IMR-90 (cell line): ENCODE measurements around the gene RASSF4. TPM values are rescaled to one million over a fixed set of nuclear protein-coding genes. Genes with fewer than 3 reads are reported as not detected.

Source experiments
- ATAC-seq: fragments of 200-7000 bp; cut with Tn5 transposase; 2 replicates; pipeline ENCODE4 v1.9.1; 2020; ENCODE audit warnings: low read depth, mild to moderate bottlenecking, moderate library complexity
- BruUV-seq: library from RNA; stranded (reverse); fragments of 400-500 nt; replicated peaks from 2 replicates; lab custom pipeline; 2021; lab: Mats Ljungman, UMichigan
- CTCF ChIA-PET: fragments of 300-600 bp; formaldehyde crosslinking; extraction: SDS; loops from one replicate; lab custom pipeline; 2021; ENCODE audit warnings: antibody characterized with exemption; lab: Yijun Ruan, JAX
- POLR2A ChIA-PET: fragments of 300-600 bp; sonication (Branson Sonifier 250); formaldehyde crosslinking; loops from one replicate; lab custom pipeline; 2022; ENCODE audit warnings: antibody characterized with exemption; ENCODE audit not compliant: unreplicated experiment; lab: Charles Lee
- DNase-seq: peaks from one replicate; pipeline ENCODE4 v3.0.0; 2013
- H2AFZ ChIP-seq: replicated peaks from 2 replicates; pipeline ENCODE3; 2013; ENCODE audit warnings: low read length, mild to moderate bottlenecking; ENCODE audit not compliant: poor library complexity
- H2AK5ac ChIP-seq: 2 replicates; pipeline ENCODE4 v1.6.1; 2013; ENCODE audit warnings: low read depth, low read length, inconsistent platforms
- H2AK9ac ChIP-seq: replicated peaks from 2 replicates; pipeline ENCODE3; 2013; ENCODE audit warnings: mild to moderate bottlenecking, low read depth, low read length, moderate library complexity; ENCODE audit not compliant: poor library complexity
- H2BK120ac ChIP-seq: 2 replicates; pipeline ENCODE4 v1.6.1; 2013; ENCODE audit warnings: low read depth, low read length, inconsistent platforms
- H2BK15ac ChIP-seq: 3 replicates; pipeline ENCODE4 v1.6.1; 2013; ENCODE audit warnings: low read depth, low read length, inconsistent platforms
- H2BK20ac ChIP-seq: 2 replicates; pipeline ENCODE4 v1.6.1; 2013; ENCODE audit warnings: low read depth, mild to moderate bottlenecking, inconsistent platforms, low read length, moderate library complexity
- H2BK5ac ChIP-seq: 2 replicates; pipeline ENCODE4 v1.6.1; 2013; ENCODE audit warnings: mild to moderate bottlenecking, low read depth, low read length, inconsistent platforms; ENCODE audit not compliant: poor library complexity, severe bottlenecking
- H3K14ac ChIP-seq: replicated peaks from 2 replicates; pipeline ENCODE4 v1.6.1; 2013; ENCODE audit warnings: low read depth, low read length, inconsistent platforms
- H3K18ac ChIP-seq: 2 replicates; pipeline ENCODE4 v1.6.1; 2013; ENCODE audit warnings: low read depth, low read length, control low read depth
- H3K23ac ChIP-seq: 2 replicates; pipeline ENCODE4 v1.6.1; 2013; ENCODE audit warnings: low read depth, low read length, inconsistent platforms
- H3K27ac ChIP-seq: 2 replicates; pipeline ENCODE4 v1.5.1; 2013; ENCODE audit warnings: mild to moderate bottlenecking, control low read depth, low read length; ENCODE audit not compliant: insufficient read depth
- H3K27me3 ChIP-seq: 2 replicates; pipeline ENCODE4 v1.6.1; 2013; ENCODE audit warnings: low read length; ENCODE audit not compliant: control insufficient read depth, insufficient read depth
- H3K36me3 ChIP-seq: 2 replicates; pipeline ENCODE4 v1.6.1; 2013; ENCODE audit warnings: low read length, mixed read lengths; ENCODE audit not compliant: control insufficient read depth, insufficient read depth
- H3K4ac ChIP-seq: 2 replicates; pipeline ENCODE4 v1.6.1; 2013; ENCODE audit warnings: low read depth, low read length, inconsistent platforms
- H3K4me1 ChIP-seq: 2 replicates; pipeline ENCODE4 v1.6.1; 2013; ENCODE audit warnings: low read length, mixed read lengths; ENCODE audit not compliant: control insufficient read depth, insufficient read depth
- H3K4me2 ChIP-seq: 2 replicates; pipeline ENCODE4 v1.6.1; 2013; ENCODE audit warnings: low read depth, mild to moderate bottlenecking, control low read depth, low read length, moderate library complexity
- H3K4me3 ChIP-seq: 2 replicates; pipeline ENCODE4 v1.5.1; 2013; ENCODE audit warnings: low read depth, mild to moderate bottlenecking, control low read depth, low read length, moderate library complexity; ENCODE audit not compliant: insufficient read depth
- H3K56ac ChIP-seq: 2 replicates; pipeline ENCODE4 v1.6.1; 2013; ENCODE audit warnings: low read length, inconsistent platforms; ENCODE audit not compliant: insufficient read depth; ENCODE audit errors: extremely low read depth
- H3K79me1 ChIP-seq, 2 experiments: 2 replicates each; pipeline ENCODE4 v1.6.1; 2013; ENCODE audit warnings: low read length in 2 of 2, inconsistent platforms in 1 of 2, low read depth in 1 of 2
- H3K9ac ChIP-seq: 2 replicates; pipeline ENCODE4 v1.6.1; 2013; ENCODE audit warnings: low read depth, low read length, control low read depth
- H3K9me1 ChIP-seq: 2 replicates; pipeline ENCODE4 v1.6.1; 2013; ENCODE audit warnings: low read length, inconsistent platforms; ENCODE audit not compliant: insufficient read depth
- H3K9me3 ChIP-seq: 2 replicates; pipeline ENCODE4 v1.6.1; 2013; ENCODE audit warnings: low read length; ENCODE audit not compliant: control insufficient read depth, insufficient read depth
- H4K20me1 ChIP-seq: 2 replicates; pipeline ENCODE4 v1.6.1; 2013; ENCODE audit warnings: low read length, inconsistent platforms; ENCODE audit not compliant: insufficient read depth
- H4K5ac ChIP-seq: 2 replicates; pipeline ENCODE4 v1.6.1; 2013; ENCODE audit warnings: mild to moderate bottlenecking, low read depth, low read length, control low read depth
- H4K8ac ChIP-seq, 2 experiments: 2 replicates each; pipeline ENCODE4 v1.6.1; 2013; ENCODE audit warnings: low read depth in 2 of 2, low read length in 2 of 2, control low read depth in 1 of 2, inconsistent platforms in 1 of 2
- H4K91ac ChIP-seq: 2 replicates; pipeline ENCODE4 v1.6.1; 2013; ENCODE audit warnings: low read depth, low read length, inconsistent platforms; ENCODE audit not compliant: insufficient read depth
- CTCF ChIP-seq: conservative IDR thresholded peaks from 2 replicates; pipeline ENCODE4 v1.5.1; 2012; ENCODE audit warnings: mild to moderate bottlenecking, low read depth, low read length, improper control_type of control experiment
- NFE2L2 ChIP-seq: fragments of 150-350 bp; IDR thresholded peaks from 2 replicates; pipeline ENCODE4 v1.6.1; 2016; ENCODE audit warnings: low read depth, mild to moderate bottlenecking, low read length
- POLR2A ChIP-seq: IDR thresholded peaks from 2 replicates; pipeline ENCODE4 v1.6.1; 2012; ENCODE audit warnings: mild to moderate bottlenecking, low read depth, low read length
- RCOR1 ChIP-seq: IDR thresholded peaks from 2 replicates; pipeline ENCODE4 v1.6.1; 2012; ENCODE audit warnings: mild to moderate bottlenecking, low read length, improper control_type of control experiment; ENCODE audit not compliant: insufficient replicate concordance
- RFX5 ChIP-seq: IDR thresholded peaks from 2 replicates; pipeline ENCODE4 v1.8.0; 2012; ENCODE audit warnings: low read depth, mild to moderate bottlenecking, low read length, moderate library complexity
- WGBS, 2 experiments: methylation state at CpG; one replicate each; pipeline versions ENCODE4 v1.1.5 to v1.1.7; 2013; ENCODE audit warnings: missing lambda C conversion rate in 2 of 2; ENCODE audit not compliant: insufficient read length in 1 of 2; ENCODE audit errors: extremely low coverage in 2 of 2; 5-methylcytosine and 5-hydroxymethylcytosine counted together
- dilution Hi-C: fragments of 300-500 bp; cut with HindIII; formaldehyde crosslinking; loops from one replicate; pipeline ENCODE4 v1.14.3; 2018; ENCODE audit warnings: low sequenced_read_pairs; ENCODE audit not compliant: unreplicated experiment
- in situ Hi-C: fragments of 300-500 bp; cut with MboI; formaldehyde crosslinking; loops from 3 replicates; pipeline ENCODE4 v1.14.3; 2019; ENCODE audit warnings: low sequenced_read_pairs, inconsistent platforms, mixed read lengths
- intact Hi-C: fragments of 100-400 bp; cut with micrococcal nuclease; formaldehyde crosslinking; loops from 2 replicates; pipeline ENCODE4 v1.10.0; 2022
- polyA plus RNA-seq, 3 experiments: library from polyadenylated mRNA; depleted of rRNA; stranded (reverse); fragments of >200 nt; gene quantifications; 2 replicates each; pipeline ENCODE4 v1.2.3, GENCODE V29; 2012; ENCODE audit warnings: low replicate concordance in 1 of 3
- total RNA-seq: library from RNA; depleted of rRNA; stranded (reverse); fragments of >200 nt; gene quantifications from 2 replicates; pipeline ENCODE4 v1.2.3, GENCODE V29; 2012

RASSF4 gene
- total and polyA plus RNA-seq, 2 of the 4 experiments (the other 2 are of a cell fraction), result 5.9 to 8.6 TPM

GRCh38 chr10:44966816-44967509 is 7.4 kb downstream of the RASSF4 start:
- CTCF ChIA-PET, result interaction anchor here (0.6 kb wide), 1 partner anchor 380 kb away, joined by 3 read pairs; no protein-coding TSS in a partner anchor
- Histone ChIP-seq H3K18ac (no peak overlapping the region), H2BK20ac (0 out of 2 replicates have a peak overlapping the region, but pooled peaks have one; percentile 36), H3K4me2 (no peak overlapping the region), H3K56ac (no peak overlapping the region), H3K27me3 (no peaks in the 10 kb centered on the region), H4K20me1 (no peaks in the 10 kb centered on the region), H2BK5ac (no peak overlapping the region), H2AK5ac (peak overlapping the region; percentile 66; the same call in 1 of the 2 replicates), H3K23ac (no peak overlapping the region), H2BK120ac (no peak overlapping the region), H3K9ac (no peak overlapping the region), H4K8ac (peak overlapping the region in 1 of 2 experiments; percentile 38; a peak in 2 of 4 replicates), H3K4ac (peak overlapping the region; percentile 28), H3K79me1 (peaks cover 0 to 12% of the 10 kb centered on the region in 2 experiments; a peak in 1 of 4 replicates), H3K9me1 (peaks cover 11% of the 10 kb centered on the region), H3K4me3 (no peak overlapping the region), H2AFZ (no peak overlapping the region), H3K14ac (no peak overlapping the region), H3K36me3 (peaks cover 10% of the 10 kb centered on the region; the same call in 1 of the 2 replicates), H2AK9ac (peak overlapping the region; percentile 49), H4K5ac (no peak overlapping the region), H4K91ac (0 out of 2 replicates have a peak overlapping the region, but pooled peaks have one; percentile 13), H2BK15ac (no peak overlapping the region), H3K9me3 (no peaks in the 10 kb centered on the region), H3K27ac (no peak overlapping the region), H3K4me1 (peaks cover 32% of the 10 kb centered on the region)
- intact Hi-C loops (no loop called here), dilution Hi-C loops (no loop called here), in situ Hi-C loops (no loop called here)
- DNase-seq (no peak), ATAC-seq (no peak)
- TF ChIP-seq RCOR1, result no peak
- no peak for TF ChIP-seq POLR2A
- peak; percentile 17; the same call in 1 of the 2 replicates for TF ChIP-seq CTCF
- no peak for TF ChIP-seq NFE2L2
- no peak for TF ChIP-seq RFX5
- POLR2A ChIA-PET, result no interaction called here
- 91% methylated on average over 5 of the region's 8 CpGs; no CpG with 5 or more reads in 1 of the 2 experiments for WGBS, 2 experiments
- no TSS peak for BruUV-seq
